HG02642 (cell line): ENCODE measurements around the gene RPAP3.

ENCODE experiments used
- ATAC-seq: cut with Tn5 transposase; IDR thresholded peaks from one replicate; pipeline ENCODE4 v1.9.1; 2021; ENCODE audit warnings: mild to moderate bottlenecking; ENCODE audit not compliant: unreplicated experiment, poor library complexity

Gene RPAP3

GRCh38 chr12:47722136-47722834 lies 16.5 kb upstream of the RPAP3 start:
- no peak for ATAC-seq

GRCh38 chr12:47721431-47721973 lies 15.7 kb upstream of the RPAP3 start:
- no peak for ATAC-seq

DNA sequence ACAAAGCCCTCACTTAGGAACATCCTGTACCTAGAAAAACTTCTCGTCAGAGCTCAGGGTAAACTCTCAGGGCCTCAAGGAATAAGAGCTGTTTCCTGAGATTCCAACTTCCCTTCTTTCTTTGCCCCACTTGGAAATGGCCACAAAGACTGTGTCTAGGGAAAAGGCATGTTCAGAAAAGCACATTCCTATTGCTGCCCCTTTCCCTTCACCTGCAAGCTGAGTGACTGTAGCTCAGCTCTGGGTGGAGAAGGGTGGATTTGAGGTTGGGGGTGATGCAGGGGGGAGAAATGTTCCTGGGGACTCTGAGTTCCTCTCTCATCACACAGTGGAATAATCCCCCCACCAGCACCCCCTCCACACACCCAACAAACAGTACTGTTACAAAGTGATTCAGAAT lies 12.7 kb upstream of the RPAP3 start:
- ATAC-seq = no peak

GRCh38 chr12:47717443-47718193 lies 11.8 kb upstream of the RPAP3 start:
- ATAC-seq = no peak

DNA sequence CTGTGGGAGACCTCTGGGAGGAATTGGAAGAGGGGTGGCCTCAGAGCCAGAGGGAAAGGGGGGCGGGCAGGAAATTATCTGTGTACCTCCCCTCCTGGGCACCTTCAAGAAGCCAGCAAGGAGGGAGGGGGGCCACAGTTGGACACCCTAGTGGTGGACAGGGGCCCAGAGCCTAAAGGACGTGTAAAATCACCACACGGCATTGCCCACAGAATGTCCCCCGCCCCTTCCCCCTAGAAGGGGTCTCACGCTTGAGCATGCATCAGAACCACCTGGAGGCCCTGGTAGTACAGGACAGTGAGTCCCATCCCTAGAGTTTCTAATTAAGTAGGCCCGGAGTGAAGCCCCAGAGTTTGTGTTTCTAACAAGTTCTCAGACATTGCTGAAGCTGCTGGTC lies 11.2 kb upstream of the RPAP3 start:
- ATAC-seq = no peak

DNA sequence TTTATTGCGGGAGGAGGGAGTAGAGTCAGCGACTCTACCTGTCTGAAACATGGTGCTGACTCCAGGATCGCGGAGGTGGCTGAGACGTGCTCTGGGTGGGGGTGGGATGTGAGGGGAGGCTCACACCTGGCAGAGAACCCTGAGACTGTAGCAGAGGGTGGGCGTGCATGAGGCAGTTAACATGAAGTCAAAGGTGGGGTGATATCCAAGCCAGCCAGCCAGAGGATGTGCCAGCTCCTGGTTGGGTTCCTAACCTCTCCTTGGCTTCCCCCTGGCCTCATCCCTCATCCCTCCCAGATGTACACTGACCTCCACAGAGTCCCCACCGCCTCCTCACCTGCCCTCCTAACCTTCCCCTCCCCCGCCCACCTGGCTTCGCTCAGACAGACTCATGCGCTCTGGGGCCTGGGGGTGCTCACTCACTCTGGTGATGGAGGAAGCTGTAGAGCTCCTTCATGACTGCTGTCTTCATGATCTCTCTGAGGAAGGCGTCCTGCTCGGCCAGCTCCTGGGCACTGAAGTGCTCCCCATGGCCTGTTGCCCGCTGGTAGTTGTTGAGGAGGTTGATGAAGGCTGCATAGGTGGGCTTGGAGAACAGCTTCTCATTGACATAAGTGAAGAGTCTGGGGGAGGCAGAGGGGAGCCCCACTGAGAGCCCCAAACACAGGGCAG lies 10.2 kb upstream of the RPAP3 start:
- no peak for ATAC-seq

DNA sequence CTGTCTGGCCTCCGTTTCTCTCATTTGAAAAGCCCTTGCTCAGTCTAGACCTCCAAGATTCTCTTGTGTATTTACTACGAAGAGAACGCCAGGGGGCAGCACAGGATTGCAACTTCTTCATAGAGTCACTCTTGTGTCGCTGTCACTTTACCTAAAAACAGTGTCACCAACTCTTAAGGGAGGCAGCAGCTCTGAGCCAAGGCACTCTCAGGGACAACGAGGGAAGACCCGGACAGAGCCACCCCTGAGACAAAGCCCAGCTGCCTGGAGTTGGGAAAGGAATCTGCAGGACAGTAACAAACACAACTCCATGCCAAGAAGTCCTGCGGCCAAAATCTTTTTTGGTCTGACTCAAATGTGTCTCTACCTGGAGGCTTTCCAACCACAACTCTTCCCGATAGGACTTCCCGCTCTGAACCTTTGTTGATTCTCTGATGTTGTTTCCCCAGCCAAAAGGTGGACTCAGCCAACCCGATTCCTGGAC lies 9.6 kb upstream of the RPAP3 start:
- peak; percentile 83 for ATAC-seq

DNA sequence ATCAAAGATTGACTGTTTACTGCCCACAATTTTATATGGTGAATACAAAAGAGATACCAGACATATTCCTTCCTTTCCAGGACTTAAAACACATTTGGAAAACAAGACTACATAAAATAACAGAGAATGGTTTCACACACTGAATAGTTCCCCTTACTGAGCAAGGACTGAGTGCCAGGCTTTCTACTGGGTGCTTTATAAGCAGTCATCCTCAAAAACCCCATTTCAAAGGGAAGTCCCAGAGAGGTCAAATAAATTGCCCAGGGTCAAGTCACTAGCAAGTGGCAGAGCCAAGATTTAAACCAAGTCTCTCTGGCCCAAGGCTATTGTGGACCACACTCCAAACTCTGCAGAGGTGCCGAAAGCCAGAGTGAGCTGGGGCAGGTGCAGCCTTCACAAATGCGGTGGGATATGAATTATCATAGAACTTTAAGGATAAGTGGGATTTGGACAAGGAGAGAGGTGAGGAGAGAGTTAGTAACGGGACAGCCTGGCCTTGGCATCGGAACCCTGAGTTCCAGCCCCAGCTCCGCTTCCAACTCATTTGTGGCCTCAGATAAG lies 9.1 kb upstream of the RPAP3 start:
- no peak for ATAC-seq

- ATAC-seq = no peak
These were observed 6.3 kb upstream of the RPAP3 start for GRCh38 chr12:47712171-47712570.

DNA sequence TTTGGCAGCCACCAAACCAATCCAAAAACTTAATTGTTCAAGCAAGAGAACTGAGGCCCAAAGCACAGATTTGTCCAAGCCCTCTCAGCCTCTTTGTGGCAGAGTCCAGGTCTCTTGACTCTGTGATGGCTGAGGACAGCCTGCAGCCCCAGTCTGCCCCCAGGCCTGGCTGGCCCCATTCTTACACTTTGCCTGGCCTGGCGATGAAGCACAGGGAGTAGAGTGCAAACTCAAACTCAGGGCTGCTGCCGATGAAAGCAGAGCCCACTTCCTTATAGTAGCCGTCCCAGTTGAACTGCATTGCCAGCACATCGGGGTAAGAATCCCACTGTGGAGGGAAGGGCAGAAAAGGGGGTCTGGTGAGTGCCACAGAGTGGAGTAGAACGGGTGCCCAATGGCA lies 5.6 kb upstream of the RPAP3 start:
- no peak for ATAC-seq

- no peak for ATAC-seq
These were observed 4.4 kb upstream of the RPAP3 start for GRCh38 chr12:47710278-47710677.

GRCh38 chr12:47709671-47710070 lies 3.8 kb upstream of the RPAP3 start:
- ATAC-seq = no peak

- ATAC-seq = no peak
These were observed 3.4 kb upstream of the RPAP3 start for GRCh38 chr12:47709237-47709636.

DNA sequence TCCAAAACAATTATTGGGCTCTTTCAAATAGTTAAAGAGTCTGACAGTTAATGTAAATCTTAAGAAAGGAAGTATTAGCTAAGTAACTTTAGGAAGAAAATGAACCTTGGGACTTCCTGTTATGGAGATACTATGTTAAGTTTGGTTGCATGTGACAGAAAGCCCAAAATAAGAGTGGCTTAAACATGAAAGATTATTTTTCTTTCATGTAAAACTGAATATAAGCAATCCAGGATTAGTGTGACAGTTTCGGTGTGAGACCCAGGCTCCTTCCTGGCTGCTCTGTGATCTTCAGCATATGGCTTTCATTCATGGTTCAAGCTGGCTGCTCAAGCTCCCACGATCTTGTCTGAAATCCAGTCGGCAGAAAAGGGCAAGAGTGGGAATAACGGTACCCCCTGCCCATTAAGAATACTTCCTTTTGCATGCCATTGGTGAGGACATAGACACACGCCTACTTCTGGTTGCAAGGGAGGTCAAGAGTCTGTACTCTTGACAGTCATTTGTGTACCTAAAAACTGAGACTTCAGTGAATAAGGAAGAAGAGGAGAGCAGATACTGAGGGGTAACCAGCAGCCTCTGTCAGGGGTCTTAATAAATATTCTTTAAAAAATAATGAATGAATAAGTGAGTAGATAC lies 2.2 kb upstream of the RPAP3 start:
- ATAC-seq = no peak

GRCh38 chr12:47707355-47707754 lies 1.5 kb upstream of the RPAP3 start:
- no peak for ATAC-seq

GRCh38 chr12:47705229-47705565 lies 633 bp downstream of the RPAP3 start:
- ATAC-seq = no peak

DNA sequence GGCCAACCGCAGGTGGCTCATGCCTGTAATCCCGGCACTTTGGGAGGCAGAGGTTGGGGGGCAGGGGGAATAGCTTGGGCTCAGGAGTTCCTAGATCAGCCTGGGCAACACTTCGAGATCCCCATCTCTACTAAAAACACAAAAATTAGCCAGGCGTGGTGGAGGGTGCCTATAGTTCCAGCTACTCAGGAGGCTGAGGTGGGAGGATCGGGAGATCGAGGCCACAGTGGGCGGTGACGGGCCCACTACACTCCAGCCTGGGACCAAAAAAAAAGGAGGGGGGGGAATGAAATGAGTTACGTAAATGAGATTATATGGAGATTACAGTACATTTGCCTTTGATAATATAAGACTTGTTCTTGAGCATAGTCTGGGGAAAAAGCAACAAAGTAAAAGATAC lies 1.1 kb downstream of the RPAP3 start:
- no peak for ATAC-seq

- no peak for ATAC-seq
These were observed 5.6 kb downstream of the RPAP3 start for GRCh38 chr12:47700263-47700662.

GRCh38 chr12:47698631-47699030 lies 7.2 kb downstream of the RPAP3 start:
- ATAC-seq = no peak

- no peak for ATAC-seq
These were observed 7.8 kb downstream of the RPAP3 start for GRCh38 chr12:47698055-47698454.
